ENCODE results near the gene MIPEP. TPM values are rescaled to one million over a fixed set of nuclear protein-coding genes. Genes with fewer than 3 reads are reported as not detected.

The MIPEP gene
- total RNA-seq, 1 experiment from 2014 or later: 18.6 TPM

DNA sequence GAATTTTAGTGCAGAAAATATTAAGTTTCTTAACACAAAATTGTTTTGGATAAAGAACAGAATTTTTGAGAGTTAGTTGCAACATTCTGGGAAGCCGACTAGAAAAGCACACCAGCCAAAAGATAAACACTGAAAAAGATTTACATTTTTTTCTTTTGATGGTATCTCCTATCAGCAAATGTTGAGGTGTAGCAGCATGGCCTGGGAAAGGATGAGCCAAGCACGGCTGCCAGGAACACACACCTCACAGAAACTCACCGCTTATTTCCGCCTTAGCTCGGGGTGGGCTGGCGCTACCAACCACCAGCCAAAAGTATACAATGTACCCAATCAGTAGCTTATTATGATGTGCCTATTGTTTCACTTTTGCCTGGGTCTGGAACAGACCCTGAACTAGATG lies 134.7 kb downstream of the MIPEP start:
- ChIA-PET CTCF (no interaction called here), POLR2A (ENCODE audit: unreplicated experiment) (no interaction called here)
- no peak for DNase-seq
- H3K9me3 ChIP-seq (ENCODE audit: insufficient read depth, low read depth): no peaks in the 10 kb centered on the region
- TF ChIP-seq EZH2 (IDR thresholded peaks at IDR 0.05; ENCODE audit: low read depth): no peak
- TF ChIP-seq, protein P1, sequence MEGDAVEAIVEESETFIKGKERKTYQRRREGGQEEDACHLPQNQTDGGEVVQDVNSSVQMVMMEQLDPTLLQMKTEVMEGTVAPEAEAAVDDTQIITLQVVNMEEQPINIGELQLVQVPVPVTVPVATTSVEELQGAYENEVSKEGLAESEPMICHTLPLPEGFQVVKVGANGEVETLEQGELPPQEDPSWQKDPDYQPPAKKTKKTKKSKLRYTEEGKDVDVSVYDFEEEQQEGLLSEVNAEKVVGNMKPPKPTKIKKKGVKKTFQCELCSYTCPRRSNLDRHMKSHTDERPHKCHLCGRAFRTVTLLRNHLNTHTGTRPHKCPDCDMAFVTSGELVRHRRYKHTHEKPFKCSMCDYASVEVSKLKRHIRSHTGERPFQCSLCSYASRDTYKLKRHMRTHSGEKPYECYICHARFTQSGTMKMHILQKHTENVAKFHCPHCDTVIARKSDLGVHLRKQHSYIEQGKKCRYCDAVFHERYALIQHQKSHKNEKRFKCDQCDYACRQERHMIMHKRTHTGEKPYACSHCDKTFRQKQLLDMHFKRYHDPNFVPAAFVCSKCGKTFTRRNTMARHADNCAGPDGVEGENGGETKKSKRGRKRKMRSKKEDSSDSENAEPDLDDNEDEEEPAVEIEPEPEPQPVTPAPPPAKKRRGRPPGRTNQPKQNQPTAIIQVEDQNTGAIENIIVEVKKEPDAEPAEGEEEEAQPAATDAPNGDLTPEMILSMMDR (conservative IDR thresholded peaks at IDR 0.05): no peak
- H3K36me3 ChIP-seq (ENCODE audit: low read depth): no peaks in the 10 kb centered on the region
- H3K4me1 ChIP-seq (replicated peaks; ENCODE audit: insufficient read depth): no peaks in the 10 kb centered on the region
- no peaks in the 10 kb centered on the region for H3F3A ChIP-seq (ENCODE audit: insufficient read depth, low read depth)
- H4K20me1 ChIP-seq (ENCODE audit: insufficient read depth): no peaks in the 10 kb centered on the region
- H3K4me3 ChIP-seq: no peak overlapping the region
- no peak overlapping the region for H2AFZ ChIP-seq
- no TSS peak for BruUV-seq (replicated peaks)
- intact Hi-C loops (cut with micrococcal nuclease; ENCODE audit: unreplicated experiment): no loop called here
- H3K27me3 ChIP-seq (ENCODE audit: insufficient read depth, low read depth): no peaks in the 10 kb centered on the region
- H3K4me2 ChIP-seq: no peak overlapping the region
- no peaks in the 10 kb centered on the region for H3K79me2 ChIP-seq (ENCODE audit: low read depth)
- H3K9me2 ChIP-seq (ENCODE audit: insufficient read depth): no peaks in the 10 kb centered on the region
- no peak overlapping the region for H3K27ac ChIP-seq

DNA sequence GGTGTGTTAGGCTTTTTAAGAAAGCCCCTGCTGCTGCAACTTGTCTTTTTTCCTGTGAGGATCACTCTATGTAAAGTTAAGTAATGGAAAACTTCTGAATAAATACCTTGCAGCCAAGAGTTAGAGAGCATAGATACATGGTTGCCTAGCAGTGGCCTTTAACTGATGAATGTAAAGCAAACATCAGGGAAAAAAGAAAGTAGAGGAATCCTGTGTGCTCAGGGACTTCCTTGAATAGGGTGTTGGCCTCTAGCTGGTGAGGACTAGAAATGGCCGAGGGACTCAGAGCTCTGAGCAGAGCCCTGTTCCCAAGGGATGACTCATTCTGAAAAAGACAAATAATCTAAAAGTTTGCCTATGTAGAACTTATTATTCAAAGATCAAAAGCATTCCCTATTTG lies 135.7 kb downstream of the MIPEP start:
- no peak overlapping the region for H3K4me2 ChIP-seq
- no peaks in the 10 kb centered on the region for H3K9me2 ChIP-seq (ENCODE audit: insufficient read depth)
- no peaks in the 10 kb centered on the region for H4K20me1 ChIP-seq (ENCODE audit: insufficient read depth)
- no peaks in the 10 kb centered on the region for H3K27me3 ChIP-seq (ENCODE audit: insufficient read depth, low read depth)
- intact Hi-C loops (cut with micrococcal nuclease; ENCODE audit: unreplicated experiment): no loop called here
- TF ChIP-seq, protein P1 (conservative IDR thresholded peaks at IDR 0.05): no peak
- no peak for TF ChIP-seq EZH2 (IDR thresholded peaks at IDR 0.05; ENCODE audit: low read depth)
- H3F3A ChIP-seq (ENCODE audit: insufficient read depth, low read depth): no peaks in the 10 kb centered on the region
- no peaks in the 10 kb centered on the region for H3K79me2 ChIP-seq (ENCODE audit: low read depth)
- H2AFZ ChIP-seq: no peak overlapping the region
- H3K4me1 ChIP-seq (replicated peaks; ENCODE audit: insufficient read depth): no peaks in the 10 kb centered on the region
- no peaks in the 10 kb centered on the region for H3K9me3 ChIP-seq (ENCODE audit: insufficient read depth, low read depth)
- no peaks in the 10 kb centered on the region for H3K36me3 ChIP-seq (ENCODE audit: low read depth)
- no peak overlapping the region for H3K27ac ChIP-seq
- no TSS peak for BruUV-seq (replicated peaks)
- ChIA-PET CTCF (interaction anchor here (0.7 kb wide), 1 partner anchor 374 kb away, joined by 3 read pairs; no protein-coding TSS in a partner anchor), POLR2A (ENCODE audit: unreplicated experiment) (no interaction called here)
- DNase-seq: peak; percentile 11 to 59
- no peak overlapping the region for H3K4me3 ChIP-seq

DNA sequence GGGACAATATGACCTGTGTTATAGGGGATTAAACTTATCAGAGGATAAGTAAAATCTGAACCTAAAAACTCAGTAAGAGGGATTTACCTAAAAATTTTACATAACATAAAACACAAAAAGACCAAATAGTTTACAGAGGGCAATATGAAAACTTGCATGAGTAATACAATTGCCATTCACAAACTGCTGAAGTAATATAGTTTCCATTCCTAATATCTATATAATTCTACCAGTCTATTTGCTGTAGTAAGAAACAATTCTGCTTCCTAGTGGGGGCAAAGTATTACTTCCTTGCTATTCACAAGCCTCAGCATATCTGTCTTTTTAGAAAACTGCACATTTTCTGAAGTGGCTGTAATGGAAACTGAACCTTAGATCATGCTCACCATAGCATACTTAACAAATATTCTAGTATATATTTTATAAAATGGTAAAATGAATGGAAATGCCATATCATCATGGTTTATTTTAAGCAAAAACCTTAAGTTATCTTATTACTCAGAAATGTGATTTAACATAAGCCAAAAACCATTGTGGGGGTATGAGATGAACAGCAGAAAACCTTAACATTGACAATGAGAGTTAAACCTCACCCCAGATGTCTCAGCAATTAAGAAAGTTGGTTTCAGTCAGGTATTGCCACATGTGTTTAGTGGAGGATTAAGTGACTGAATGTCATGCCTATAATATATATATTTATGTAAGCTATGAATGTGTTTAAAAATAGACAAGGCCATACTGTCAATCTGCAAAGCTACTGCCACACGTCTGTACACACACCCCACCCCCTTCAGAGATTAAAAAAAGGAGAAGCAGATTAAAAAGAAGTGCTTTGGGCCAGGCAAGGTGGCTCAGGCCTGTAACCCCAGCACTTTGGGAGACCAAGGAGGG lies 136.8 kb downstream of the MIPEP start:
- ChIA-PET POLR2A (ENCODE audit: unreplicated experiment) (no interaction called here), CTCF (no interaction called here)
- Histone ChIP-seq H3K4me1 (replicated peaks; ENCODE audit: insufficient read depth) (no peaks in the 10 kb centered on the region), H3K9me2 (ENCODE audit: insufficient read depth) (no peaks in the 10 kb centered on the region), H3K9me3 (ENCODE audit: insufficient read depth, low read depth) (no peaks in the 10 kb centered on the region), H3K4me2 (no peak overlapping the region), H3K79me2 (ENCODE audit: low read depth) (no peaks in the 10 kb centered on the region), H2AFZ (no peak overlapping the region), H3K27ac (no peak overlapping the region), H3F3A (ENCODE audit: insufficient read depth, low read depth) (no peaks in the 10 kb centered on the region), H4K20me1 (ENCODE audit: insufficient read depth) (no peaks in the 10 kb centered on the region), H3K36me3 (ENCODE audit: low read depth) (no peaks in the 10 kb centered on the region), H3K4me3 (no peak overlapping the region), H3K27me3 (ENCODE audit: insufficient read depth, low read depth) (no peaks in the 10 kb centered on the region)
- BruUV-seq (replicated peaks): no TSS peak
- TF ChIP-seq, protein P1 (conservative IDR thresholded peaks at IDR 0.05): no peak
- TF ChIP-seq EZH2 (IDR thresholded peaks at IDR 0.05; ENCODE audit: low read depth): no peak
- intact Hi-C loops (cut with micrococcal nuclease; ENCODE audit: unreplicated experiment): no loop called here
- no peak for DNase-seq

Data from PC-9 (cell line).